Measurements from ENCODE around the gene ARHGAP33.

DNA sequence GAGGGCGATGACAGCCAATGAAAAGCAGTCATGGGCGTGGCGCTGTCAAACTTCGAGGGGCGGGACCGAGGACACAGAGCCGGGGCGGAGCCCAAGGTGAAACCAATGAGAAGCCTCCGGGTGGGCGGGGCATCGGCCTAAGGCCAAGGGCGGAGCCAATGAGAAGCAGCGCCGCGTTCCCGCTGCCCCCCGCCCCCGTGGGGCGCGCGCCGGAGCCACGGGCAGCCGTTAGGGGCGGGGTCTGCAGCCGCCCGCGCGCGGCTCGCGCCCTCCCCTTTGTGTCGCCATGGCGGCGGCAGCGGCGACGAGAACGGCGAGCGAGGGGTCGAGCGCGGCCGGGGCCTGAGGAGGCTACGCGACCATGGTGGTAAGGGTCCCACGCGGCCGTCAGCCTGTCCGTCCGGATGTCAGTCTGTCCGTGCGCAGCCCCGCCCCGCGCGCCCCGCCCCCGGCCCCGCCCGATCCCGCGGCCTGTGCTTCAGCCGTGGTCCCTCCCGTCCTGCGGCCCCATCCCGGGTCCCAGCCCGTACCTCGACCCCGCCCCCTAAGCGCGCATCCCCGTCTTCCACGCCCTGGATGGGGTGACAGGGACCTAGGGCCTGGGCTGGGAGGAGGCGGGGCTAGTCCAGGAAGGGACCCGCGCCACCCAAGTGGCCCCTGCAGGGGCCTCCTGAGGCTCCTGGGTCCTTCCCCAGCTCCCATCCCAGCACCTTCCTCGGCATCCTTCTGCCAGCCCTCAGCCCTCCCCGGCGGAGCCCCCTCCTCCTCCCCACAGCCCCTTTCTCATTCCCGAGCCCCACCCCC lies at the start of gene ARHGAP33:
- TF ChIP-seq CTCF (IDR thresholded peaks at IDR 0.05; ENCODE audit: low read depth, low read length) (no peak), EZH2phosphoT487 (IDR thresholded peaks at IDR 0.05; ENCODE audit: low read depth) (no peak)

Measured in OCI-LY3 (cell line).